Heart right ventricle (tissue), 16 donors: ENCODE measurements around the gene DSCAM. TPM values are rescaled to one million over a fixed set of nuclear protein-coding genes. Genes with fewer than 3 reads are reported as not detected.

Experiments
- ATAC-seq, 8 donors: fragments of 200-7000 bp; cut with Tn5 transposase; one replicate each; pipeline ENCODE4 v1.9.1; 2020; ENCODE audit warnings: mild to moderate bottlenecking in 8 of 8, moderate library complexity in 8 of 8, moderate number of reproducible peaks in 1 of 8
- DNase-seq, 2 donors: peaks; one replicate each; pipeline ENCODE4 v3.0.0-alpha.2; 2020
- H3K27ac ChIP-seq, 10 donors: fragments of 200-600 bp; sonication (generic) in 2 of 10; one replicate each; pipeline versions ENCODE4 v1.5.0 to v1.8.0; 2020 to 2022; ENCODE audit warnings: mild to moderate bottlenecking in 3 of 10
- H3K27me3 ChIP-seq, 7 donors: fragments of 200-600 bp; one replicate each; pipeline ENCODE4 v1.8.0; 2021 to 2022; ENCODE audit warnings: mild to moderate bottlenecking in 2 of 7
- H3K36me3 ChIP-seq, 9 donors: fragments of 200-600 bp; sonication (generic) in 1 of 9; one replicate each; pipeline versions ENCODE4 v1.5.0 to v1.8.0; 2020 to 2022; ENCODE audit warnings: mild to moderate bottlenecking in 2 of 9
- H3K4me1 ChIP-seq, 9 donors: fragments of 200-600 bp; sonication (generic) in 1 of 9; one replicate each; pipeline versions ENCODE4 v1.5.0 to v1.8.0; 2020 to 2022; ENCODE audit warnings: mild to moderate bottlenecking in 4 of 9
- H3K4me3 ChIP-seq, 10 donors: fragments of 200-600 bp; sonication (generic) in 2 of 10; one replicate each; pipeline versions ENCODE4 v1.5.0 to v1.8.0; 2020 to 2022; ENCODE audit warnings: mild to moderate bottlenecking in 7 of 10, moderate library complexity in 2 of 10
- H3K9me3 ChIP-seq, 11 donors: fragments of 200-600 bp in 10 of 11; sonication (generic) in 2 of 11; one replicate each; pipeline versions ENCODE4 v1.5.0 to v1.8.0; 2013 to 2022; ENCODE audit warnings: mild to moderate bottlenecking in 2 of 11, control low read depth in 1 of 11, moderate library complexity in 1 of 11
- WGBS, 2 donors: extraction: QIAGEN DNeasy Blood & Tissue Kit; methylation state at CpG; one replicate each; pipeline ENCODE4 v1.1.7; 2013; ENCODE audit warnings: inconsistent platforms in 1 of 2; 5-methylcytosine and 5-hydroxymethylcytosine counted together
- intact Hi-C, 10 donors: fragments of 100-400 bp; cut with DNase I; formaldehyde crosslinking; loops; one replicate each; pipeline versions ENCODE4 v1.11.1 to v1.14.2; 2022
- polyA plus RNA-seq, 2 donors: library from polyadenylated mRNA; stranded (reverse); fragments of 200-250 nt; gene quantifications; one replicate each; pipeline ENCODE4 v1.2.3, GENCODE V29; 2013
- total RNA-seq, 10 donors: library from RNA; stranded (reverse); fragmentation: NEBNext Ultra II Directional in 3 of 10; extraction: Animal tissue kit (Norgen Biotek cat#: 25700) in 3 of 10; gene quantifications; one replicate each; pipeline versions ENCODE4 v1.2.1 to v1.2.4, GENCODE V29; 2021 to 2023
- TF ChIP-seq, protein P1 (sequence below), 9 donors: fragments of 200-600 bp; sonication (generic) in 2 of 9; IDR thresholded peaks; one replicate each; pipeline versions ENCODE4 v1.5.0 to v1.8.0; 2021 to 2022; ENCODE audit warnings: antibody characterized with exemption in 9 of 9, mild to moderate bottlenecking in 5 of 9, moderate library complexity in 1 of 9
- donor health status: Arrhythmogenic right ventricular cardiomyopathy.
- donor health status: ischemic (EF 13 %, LVEDD 7.1; RV severe dilation, severe dysfunction).
- donor health status: healthy with polysubstance abuse.
- donor health status: DM: no; HTN: yes; CAD: no.
- donor health status: DM: no; HTN: no; CAD: no.
- donor health status: ischemic (EF 25% LVEDD 6.9; RV normal size, moderate dysfunction).
- donor health status: ischemic (EF 25% LVEDD 5.7; RV mildly dilated, moderate dysfunction).
- donor health status: healthy.
- donor health status: DM: yes; HTN: yes; CAD: no.
- donor health status: Ischemic cardiomyopathy.
- donor health status: ischemic (EF 35%, LVEDD 5.7; RV mildly dilated, moderate dysfunction).
- donor health status: nonischemic (EF 11% LVEDD 7.7; RV severe dilation, severe dysfunction).
- donor health status: DM: yes; HTN: yes; CAD: no.
- donor health status: PGD.
- donor health status: ischemic (EF 29% LVEDD 5.4; RV normal size, mild dysfunction).
- donor health status: nonischemic (EF 23%, LVEDD 6.1; RV moderate dilation, normal function).

Gene DSCAM
- total and polyA plus RNA-seq, 12 donors: 0.03 to 0.04 TPM; not detected in 10

DNA sequence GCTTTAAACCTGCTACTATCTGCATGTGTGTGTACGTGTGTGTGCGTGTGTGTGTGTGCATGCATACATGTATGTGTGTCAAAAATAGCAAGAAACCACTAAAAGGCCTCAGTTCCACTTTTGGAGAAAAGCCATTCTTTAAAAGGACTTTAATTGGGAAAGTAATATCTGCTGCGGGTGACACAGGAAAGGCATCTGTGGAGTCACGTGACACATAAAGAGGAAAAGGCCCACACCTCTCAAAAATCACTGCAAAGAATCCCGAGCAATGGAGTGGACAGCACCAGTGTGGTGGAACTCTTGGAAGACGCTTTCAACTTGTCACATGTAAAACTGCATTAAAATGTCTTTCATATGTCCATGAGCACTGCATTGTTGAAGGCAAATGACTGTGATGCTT lies 63.6 kb downstream of the DSCAM start:
- no peak for DNase-seq
- Histone ChIP-seq H3K9me3 (no peaks in the 10 kb centered on the region), H3K36me3 (no peaks in the 10 kb centered on the region), H3K27ac (no peak overlapping the region), H3K4me3 (no peak overlapping the region), H3K27me3 (no peaks in the 10 kb centered on the region), H3K4me1 (no peaks in the 10 kb centered on the region)
- TF ChIP-seq, protein P1, sequence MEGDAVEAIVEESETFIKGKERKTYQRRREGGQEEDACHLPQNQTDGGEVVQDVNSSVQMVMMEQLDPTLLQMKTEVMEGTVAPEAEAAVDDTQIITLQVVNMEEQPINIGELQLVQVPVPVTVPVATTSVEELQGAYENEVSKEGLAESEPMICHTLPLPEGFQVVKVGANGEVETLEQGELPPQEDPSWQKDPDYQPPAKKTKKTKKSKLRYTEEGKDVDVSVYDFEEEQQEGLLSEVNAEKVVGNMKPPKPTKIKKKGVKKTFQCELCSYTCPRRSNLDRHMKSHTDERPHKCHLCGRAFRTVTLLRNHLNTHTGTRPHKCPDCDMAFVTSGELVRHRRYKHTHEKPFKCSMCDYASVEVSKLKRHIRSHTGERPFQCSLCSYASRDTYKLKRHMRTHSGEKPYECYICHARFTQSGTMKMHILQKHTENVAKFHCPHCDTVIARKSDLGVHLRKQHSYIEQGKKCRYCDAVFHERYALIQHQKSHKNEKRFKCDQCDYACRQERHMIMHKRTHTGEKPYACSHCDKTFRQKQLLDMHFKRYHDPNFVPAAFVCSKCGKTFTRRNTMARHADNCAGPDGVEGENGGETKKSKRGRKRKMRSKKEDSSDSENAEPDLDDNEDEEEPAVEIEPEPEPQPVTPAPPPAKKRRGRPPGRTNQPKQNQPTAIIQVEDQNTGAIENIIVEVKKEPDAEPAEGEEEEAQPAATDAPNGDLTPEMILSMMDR (IDR thresholded peaks at IDR 0.05): no peak
- ATAC-seq: no peak
- intact Hi-C loops: no loop called here
- WGBS, 2 donors: 84 to 87% methylated on average over 6 of the region's 6 CpGs

DNA sequence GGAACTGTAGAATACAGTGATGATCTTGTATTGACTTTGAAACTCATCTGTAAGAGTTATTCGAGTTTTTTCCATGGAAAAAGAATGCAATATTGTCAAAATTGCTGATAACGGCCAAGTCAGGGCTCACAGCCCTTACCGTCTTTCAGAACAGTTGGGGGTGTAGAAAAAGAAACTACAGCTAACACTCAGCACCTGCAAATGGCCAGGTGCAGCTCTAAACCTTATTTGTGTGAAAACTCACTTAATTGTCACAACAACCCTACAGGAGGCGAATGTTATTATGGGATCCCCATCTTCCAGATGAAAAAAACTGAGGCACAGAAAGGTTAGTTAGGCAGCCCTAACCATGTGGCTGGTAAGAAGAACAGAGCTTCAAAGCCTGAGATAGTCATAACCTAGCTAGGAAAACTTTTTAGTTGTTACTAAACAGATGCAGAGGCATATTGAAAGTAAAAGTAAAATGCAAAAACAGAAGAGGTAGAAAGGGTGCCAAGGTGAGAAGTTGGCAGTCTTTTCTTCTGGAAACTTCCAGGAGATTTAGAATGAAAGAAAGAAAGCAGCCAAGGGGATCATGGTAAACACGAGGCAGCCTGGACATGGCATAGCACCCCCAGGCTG lies 76.4 kb downstream of the DSCAM start:
- H3K9me3 ChIP-seq: peaks cover 0 to 12% (median 0%) of the 10 kb centered on the region in 11 donors
- no peaks in the 10 kb centered on the region for H3K36me3 ChIP-seq
- WGBS, 2 donors: 58 to 74% methylated on average over 5 of the region's 5 CpGs
- no peak overlapping the region for H3K27ac ChIP-seq
- TF ChIP-seq, protein P1 (IDR thresholded peaks at IDR 0.05): no peak
- DNase-seq (no peak), ATAC-seq (no peak)
- H3K4me3 ChIP-seq: no peak overlapping the region
- no peaks in the 10 kb centered on the region for H3K4me1 ChIP-seq
- intact Hi-C loops: no loop called here
- peaks cover 0 to 4% (median 0%) of the 10 kb centered on the region in 7 donors for H3K27me3 ChIP-seq

DNA sequence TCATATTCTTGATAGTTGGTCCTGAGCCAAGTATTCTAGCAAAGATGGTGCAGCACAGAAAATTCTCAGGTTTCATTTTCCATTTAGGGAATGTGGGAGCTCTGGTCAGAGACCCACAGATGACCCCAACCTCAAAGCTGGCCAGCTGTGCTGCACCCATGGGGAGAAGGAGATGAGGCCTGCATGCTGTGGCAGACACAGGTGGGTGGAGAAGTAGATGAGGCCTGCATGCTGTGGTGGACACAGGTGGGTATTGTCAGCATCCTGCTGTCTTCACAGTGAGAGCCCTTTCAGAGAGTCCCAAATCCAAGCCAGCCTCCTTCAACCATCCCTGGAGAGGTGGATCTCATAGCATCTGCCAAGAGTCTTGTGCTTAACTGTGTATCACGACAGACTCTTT lies 77.7 kb downstream of the DSCAM start:
- intact Hi-C loops: no loop called here
- H3K27ac ChIP-seq: no peak overlapping the region
- DNase-seq: no peak
- H3K9me3 ChIP-seq: peaks cover 0 to 8% (median 0%) of the 10 kb centered on the region in 11 donors
- H3K4me1 ChIP-seq: no peaks in the 10 kb centered on the region
- no peak for ATAC-seq
- no peak overlapping the region for H3K4me3 ChIP-seq
- WGBS, 2 donors: 84 to 89% methylated on average over 1 of the region's 1 CpG
- TF ChIP-seq, protein P1 (IDR thresholded peaks at IDR 0.05): no peak
- H3K36me3 ChIP-seq: no peaks in the 10 kb centered on the region
- H3K27me3 ChIP-seq: peaks cover 0 to 7% (median 0%) of the 10 kb centered on the region in 7 donors

DNA sequence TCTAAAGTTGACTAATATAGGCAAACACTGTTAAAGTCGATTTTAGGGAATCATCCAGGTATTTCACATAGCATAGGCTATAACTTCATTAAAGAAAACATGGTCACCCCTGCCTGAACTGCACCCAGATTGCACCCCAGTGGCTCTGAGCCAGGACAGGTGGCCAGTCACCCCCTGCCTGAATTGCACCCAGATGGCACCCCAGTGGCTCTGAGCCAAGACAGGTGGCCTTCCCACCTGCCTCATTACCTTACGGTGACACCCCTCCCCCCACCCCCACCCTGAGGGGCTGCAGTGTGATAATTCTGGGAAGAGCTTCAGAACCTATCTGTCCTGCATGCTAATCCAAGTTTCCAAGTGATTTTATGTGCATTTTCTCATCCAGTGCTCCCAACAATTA lies 78.9 kb downstream of the DSCAM start:
- TF ChIP-seq, protein P1 (IDR thresholded peaks at IDR 0.05): no peak
- intact Hi-C loops: no loop called here
- no peak for DNase-seq
- WGBS, 2 donors: 81 to 92% methylated on average over 2 of the region's 2 CpGs
- Histone ChIP-seq H3K27me3 (peaks cover 0 to 7% (median 0%) of the 10 kb centered on the region in 7 donors), H3K4me1 (no peaks in the 10 kb centered on the region), H3K9me3 (no peaks in the 10 kb centered on the region), H3K4me3 (no peak overlapping the region), H3K27ac (no peak overlapping the region), H3K36me3 (no peaks in the 10 kb centered on the region)
- no peak for ATAC-seq
